SU-DHL-6 (cell line): ENCODE results near the gene ECHDC3.

ENCODE experiments used
- EZH2phosphoT487 ChIP-seq: fragments of 200-600 bp; sonication (generic), shearing (Covaris generic); conservative IDR thresholded peaks from 2 replicates; pipeline ENCODE4 v1.6.1; 2018; ENCODE audit warnings: mild to moderate bottlenecking, antibody characterized with exemption, low read length, moderate library complexity, mixed read lengths
- TF ChIP-seq, protein P1 (sequence below): fragments of 200-600 bp; sonication (generic); IDR thresholded peaks from one replicate; pipeline ENCODE4 v1.5.1; 2017; ENCODE audit warnings: antibody characterized with exemption, mild to moderate bottlenecking, low read length, moderate library complexity; ENCODE audit not compliant: insufficient read depth, poor library complexity, severe bottlenecking

GRCh38 chr10:11721806-11722205 is 20.4 kb upstream of the ECHDC3 start:
- TF ChIP-seq, protein P1, sequence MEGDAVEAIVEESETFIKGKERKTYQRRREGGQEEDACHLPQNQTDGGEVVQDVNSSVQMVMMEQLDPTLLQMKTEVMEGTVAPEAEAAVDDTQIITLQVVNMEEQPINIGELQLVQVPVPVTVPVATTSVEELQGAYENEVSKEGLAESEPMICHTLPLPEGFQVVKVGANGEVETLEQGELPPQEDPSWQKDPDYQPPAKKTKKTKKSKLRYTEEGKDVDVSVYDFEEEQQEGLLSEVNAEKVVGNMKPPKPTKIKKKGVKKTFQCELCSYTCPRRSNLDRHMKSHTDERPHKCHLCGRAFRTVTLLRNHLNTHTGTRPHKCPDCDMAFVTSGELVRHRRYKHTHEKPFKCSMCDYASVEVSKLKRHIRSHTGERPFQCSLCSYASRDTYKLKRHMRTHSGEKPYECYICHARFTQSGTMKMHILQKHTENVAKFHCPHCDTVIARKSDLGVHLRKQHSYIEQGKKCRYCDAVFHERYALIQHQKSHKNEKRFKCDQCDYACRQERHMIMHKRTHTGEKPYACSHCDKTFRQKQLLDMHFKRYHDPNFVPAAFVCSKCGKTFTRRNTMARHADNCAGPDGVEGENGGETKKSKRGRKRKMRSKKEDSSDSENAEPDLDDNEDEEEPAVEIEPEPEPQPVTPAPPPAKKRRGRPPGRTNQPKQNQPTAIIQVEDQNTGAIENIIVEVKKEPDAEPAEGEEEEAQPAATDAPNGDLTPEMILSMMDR, result no peak
- TF ChIP-seq EZH2phosphoT487, result no peak
